ENCODE results near the gene SEMA4B. TPM values are rescaled to one million over a fixed set of nuclear protein-coding genes. Genes with fewer than 3 reads are reported as not detected.
"Not testable (repeated sequence)": the region's sequence is repeated elsewhere in the genome, so short reads cannot be mapped to it uniquely, and the experiment has no call there.

Gene SEMA4B
- total RNA-seq, 1 donor from 2014 or later, result 7.7 TPM

GRCh38 chr15:90184119-90184785, 16.9 kb upstream of the SEMA4B start:
- peak overlapping the region; percentile 73 for H3K4me3 ChIP-seq
- no peaks in the 10 kb centered on the region for H3K36me3 Mint-ChIP-seq
- no peak overlapping the region for H3K9ac ChIP-seq
- peak overlapping the region; percentile 70 for H2AFZ ChIP-seq (replicated peaks)
- DNase-seq (ENCODE audit: low spot score), result no peak
- H3K27ac Mint-ChIP-seq, result peak overlapping the region; percentile 53
- peaks cover 7% of the 10 kb centered on the region for H3K4me1 ChIP-seq
- TF ChIP-seq CTCF (IDR thresholded peaks at IDR 0.05), result no peak
- TF ChIP-seq EZH2phosphoT487 (IDR thresholded peaks at IDR 0.05), result peak; percentile 40
- H3K4me3 Mint-ChIP-seq, result peak overlapping the region; percentile 82
- no peaks in the 10 kb centered on the region for H3K79me2 ChIP-seq (ENCODE audit: low read depth)
- H4K20me1 ChIP-seq (ENCODE audit: low read depth), result no peaks in the 10 kb centered on the region
- peak overlapping the region; percentile 89 for H3K4me2 ChIP-seq
- no peaks in the 10 kb centered on the region for H3K27me3 ChIP-seq
- H3K27me3 Mint-ChIP-seq (ENCODE audit: insufficient read depth, low read depth), result peaks cover 12% of the 10 kb centered on the region
- no peaks in the 10 kb centered on the region for H3K9me3 ChIP-seq (ENCODE audit: low read depth)
- no peaks in the 10 kb centered on the region for H3K36me3 ChIP-seq
- peaks cover 30% of the 10 kb centered on the region for H3F3A ChIP-seq (ENCODE audit: low read depth)
- no peak overlapping the region for H3K27ac ChIP-seq
- no peaks in the 10 kb centered on the region for H3K9me3 Mint-ChIP-seq
- H3K4me1 Mint-ChIP-seq, result peaks cover 29% of the 10 kb centered on the region

DNA sequence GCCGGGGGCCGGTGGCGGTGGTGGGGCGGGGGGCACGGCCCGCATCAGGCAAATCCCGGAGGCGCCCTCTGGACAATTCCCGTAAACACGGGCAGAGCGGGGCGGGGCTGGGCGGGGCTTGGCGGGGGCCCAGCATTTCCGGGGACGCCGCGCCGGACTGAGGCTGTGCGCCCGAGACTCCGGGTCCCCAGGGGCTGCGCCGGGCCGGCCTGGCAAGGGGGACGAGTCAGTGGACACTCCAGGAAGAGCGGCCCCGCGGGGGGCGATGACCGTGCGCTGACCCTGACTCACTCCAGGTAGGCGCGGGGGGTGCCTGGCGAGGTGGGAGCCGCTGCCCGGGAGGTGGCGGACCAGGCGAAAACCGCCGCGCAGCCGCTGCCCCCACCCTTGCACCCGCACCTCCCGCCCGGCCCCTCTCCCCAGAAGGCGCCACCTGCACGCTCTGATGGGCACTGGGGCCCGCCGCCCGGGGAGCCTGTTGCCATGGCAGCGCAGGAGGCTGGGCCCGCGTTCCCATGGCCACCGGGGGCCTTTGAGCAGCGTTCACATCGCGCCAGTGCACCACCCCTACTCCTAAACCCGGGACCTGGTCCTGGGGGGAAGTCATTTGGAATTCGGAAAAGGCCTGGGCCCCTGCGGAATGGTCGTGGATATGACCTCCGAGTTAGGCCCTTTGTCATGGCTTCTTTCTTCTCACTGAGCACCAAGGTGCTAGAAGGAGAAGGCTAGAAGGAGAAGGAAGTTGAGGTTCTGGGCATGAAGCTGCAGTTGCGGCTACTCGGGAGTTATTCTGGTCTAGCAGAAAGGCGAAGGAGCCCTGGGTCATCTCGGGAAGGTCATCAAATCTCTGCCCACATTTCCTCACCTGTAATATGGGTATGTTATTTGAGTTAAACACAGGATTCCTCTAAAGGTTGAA, 16.1 kb upstream of the SEMA4B start:
- Mint-ChIP-seq H3K9me3 (no peaks in the 10 kb centered on the region), H3K36me3 (no peaks in the 10 kb centered on the region), H3K27ac (peak overlapping the region; percentile 87), H3K4me3 (peak overlapping the region; percentile 87), H3K4me1 (peaks cover 29% of the 10 kb centered on the region), H3K27me3 (ENCODE audit: insufficient read depth, low read depth) (peaks cover 12% of the 10 kb centered on the region)
- no peaks in the 10 kb centered on the region for H3K36me3 ChIP-seq
- no peaks in the 10 kb centered on the region for H3K79me2 ChIP-seq (ENCODE audit: low read depth)
- peak overlapping the region; percentile 73 for H3K4me3 ChIP-seq
- no peak for TF ChIP-seq EZH2phosphoT487 (IDR thresholded peaks at IDR 0.05)
- TF ChIP-seq CTCF (IDR thresholded peaks at IDR 0.05), result no peak
- TF ChIP-seq EZH2 (IDR thresholded peaks at IDR 0.05), result no peak
- no peak overlapping the region for H3K9ac ChIP-seq
- H3K4me1 ChIP-seq, result peaks cover 7% of the 10 kb centered on the region
- peaks cover 30% of the 10 kb centered on the region for H3F3A ChIP-seq (ENCODE audit: low read depth)
- DNase-seq (ENCODE audit: low spot score), result peak; percentile 84
- no peaks in the 10 kb centered on the region for H3K9me3 ChIP-seq (ENCODE audit: low read depth)
- H3K4me2 ChIP-seq, result peak overlapping the region; percentile 89
- no peak overlapping the region for H3K27ac ChIP-seq
- peak overlapping the region; percentile 70 for H2AFZ ChIP-seq (replicated peaks)
- H4K20me1 ChIP-seq (ENCODE audit: low read depth), result no peaks in the 10 kb centered on the region
- H3K27me3 ChIP-seq, result no peaks in the 10 kb centered on the region

GRCh38 chr15:90187257-90187868, 13.8 kb upstream of the SEMA4B start:
- Mint-ChIP-seq H3K27ac (peak overlapping the region; percentile 52), H3K9me3 (no peaks in the 10 kb centered on the region), H3K36me3 (no peaks in the 10 kb centered on the region), H3K27me3 (ENCODE audit: insufficient read depth, low read depth) (peaks cover 9% of the 10 kb centered on the region), H3K4me1 (peaks cover 26% of the 10 kb centered on the region), H3K4me3 (no peak overlapping the region)
- no peak overlapping the region for H3K9ac ChIP-seq
- H3F3A ChIP-seq (ENCODE audit: low read depth), result peaks cover 30% of the 10 kb centered on the region
- no peaks in the 10 kb centered on the region for H4K20me1 ChIP-seq (ENCODE audit: low read depth)
- DNase-seq (ENCODE audit: low spot score), result no peak
- no peak overlapping the region for H3K4me3 ChIP-seq
- no peak for TF ChIP-seq EZH2phosphoT487 (IDR thresholded peaks at IDR 0.05)
- no peak for TF ChIP-seq CTCF (IDR thresholded peaks at IDR 0.05)
- no peak for TF ChIP-seq EZH2 (IDR thresholded peaks at IDR 0.05)
- H3K4me1 ChIP-seq, result peaks cover 13% of the 10 kb centered on the region
- no peak overlapping the region for H3K27ac ChIP-seq
- no peak overlapping the region for H2AFZ ChIP-seq (replicated peaks)
- no peaks in the 10 kb centered on the region for H3K9me3 ChIP-seq (ENCODE audit: low read depth)
- no peaks in the 10 kb centered on the region for H3K27me3 ChIP-seq
- H3K79me2 ChIP-seq (ENCODE audit: low read depth), result no peaks in the 10 kb centered on the region
- H3K4me2 ChIP-seq, result no peak overlapping the region
- no peaks in the 10 kb centered on the region for H3K36me3 ChIP-seq

- H3K9me3 ChIP-seq (ENCODE audit: low read depth); H3K36me3 Mint-ChIP-seq; H2AFZ ChIP-seq (replicated peaks); H3K4me3 ChIP-seq; H3K36me3 ChIP-seq; H3K27ac ChIP-seq; H3K9ac ChIP-seq; H4K20me1 ChIP-seq (ENCODE audit: low read depth); H3K79me2 ChIP-seq (ENCODE audit: low read depth); H3K27ac Mint-ChIP-seq; DNase-seq (ENCODE audit: low spot score); H3K27me3 Mint-ChIP-seq (ENCODE audit: insufficient read depth, low read depth); H3K4me2 ChIP-seq; H3K9me3 Mint-ChIP-seq; H3K4me3 Mint-ChIP-seq; H3K27me3 ChIP-seq: not testable (repeated sequence)
- H3F3A ChIP-seq (ENCODE audit: low read depth), result peaks cover 30% of the 10 kb centered on the region
- H3K4me1 Mint-ChIP-seq, result peaks cover 30% of the 10 kb centered on the region
- H3K4me1 ChIP-seq, result peaks cover 13% of the 10 kb centered on the region
These were observed 13.1 kb upstream of the SEMA4B start for GRCh38 chr15:90188065-90188464.
